Right renal pelvis (tissue), 4 donors: ENCODE measurements around the gene ECI2. TPM values are rescaled to one million over a fixed set of nuclear protein-coding genes. Genes with fewer than 3 reads are reported as not detected.

ENCODE experiments used
- DNase-seq, 4 donors: peaks; one replicate each; pipeline ENCODE4 v3.0.0-alpha.2; 2013; ENCODE audit warnings: low read depth in 4 of 4, low spot score in 3 of 4, missing footprints in 1 of 4
- polyA plus RNA-seq, 4 donors: library from polyadenylated mRNA; unstranded; fragments of 120-200 nt; gene quantifications; one replicate each; pipeline ENCODE4 v1.2.1, GENCODE V29; 2013; ENCODE audit not compliant: insufficient read length in 4 of 4

Gene ECI2, protein sequence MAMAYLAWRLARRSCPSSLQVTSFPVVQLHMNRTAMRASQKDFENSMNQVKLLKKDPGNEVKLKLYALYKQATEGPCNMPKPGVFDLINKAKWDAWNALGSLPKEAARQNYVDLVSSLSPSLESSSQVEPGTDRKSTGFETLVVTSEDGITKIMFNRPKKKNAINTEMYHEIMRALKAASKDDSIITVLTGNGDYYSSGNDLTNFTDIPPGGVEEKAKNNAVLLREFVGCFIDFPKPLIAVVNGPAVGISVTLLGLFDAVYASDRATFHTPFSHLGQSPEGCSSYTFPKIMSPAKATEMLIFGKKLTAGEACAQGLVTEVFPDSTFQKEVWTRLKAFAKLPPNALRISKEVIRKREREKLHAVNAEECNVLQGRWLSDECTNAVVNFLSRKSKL
- 100 to 1,000 TPM in 3 of 4 donors, 10 to 100 TPM in 1; 94.0 to 119 (median 103) TPM for polyA plus RNA-seq

DNA sequence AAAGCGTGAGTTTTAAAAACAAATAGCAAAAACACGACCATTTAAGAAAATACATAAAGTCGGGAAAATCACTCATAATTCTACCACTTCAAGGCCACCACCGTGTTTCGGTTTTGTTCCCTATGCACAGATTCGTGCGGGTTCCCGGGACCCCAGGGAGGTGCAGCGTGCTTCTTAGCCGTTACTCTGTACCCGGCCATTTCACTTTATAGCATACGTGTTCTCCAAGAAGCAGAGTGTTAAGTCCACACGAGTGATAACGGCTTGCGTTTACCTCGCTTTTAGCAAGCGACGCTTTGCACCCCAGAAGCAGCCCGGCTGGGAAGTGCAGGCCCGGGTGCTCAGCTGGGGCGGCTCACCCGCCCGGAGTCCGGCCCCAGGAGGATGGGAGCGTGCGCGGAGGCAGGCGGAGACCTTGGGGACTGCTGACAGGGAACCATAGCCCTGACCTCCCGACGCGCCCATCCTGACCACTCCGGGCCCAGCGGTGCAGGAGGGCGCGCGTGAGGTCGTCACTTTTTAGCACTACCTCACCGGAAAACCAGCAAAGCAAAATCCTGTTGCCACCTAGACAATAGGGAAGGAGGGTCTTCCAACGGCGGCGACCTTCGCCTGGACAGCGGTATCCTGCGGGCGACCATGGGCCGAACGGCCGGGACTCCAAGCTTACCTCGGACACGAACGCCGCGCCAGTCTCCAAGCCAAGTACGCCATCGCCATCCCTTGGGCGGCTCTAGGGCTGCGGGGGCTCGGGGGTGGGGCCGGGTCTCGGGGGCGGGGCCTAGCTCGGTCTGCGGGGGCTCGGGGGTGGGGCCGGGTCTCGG, at the start of gene ECI2:
TSS of gene ECI2 (minus strand) at position 735 of the 824 bp plus-strand sequence. CDS start at position 720, 15 bp downstream.
- peak in 3 of 4 donors; percentile 44 to 71 (median 50) for DNase-seq

GRCh38 chr6:4180652-4181255, 45.4 kb upstream of the ECI2 start:
- peak in 3 of 4 donors; percentile 4 to 19 (median 12) for DNase-seq

- no peak for DNase-seq
Observed at GRCh38 chr6:4179960-4180651, 44.7 kb upstream of the ECI2 start.

DNA sequence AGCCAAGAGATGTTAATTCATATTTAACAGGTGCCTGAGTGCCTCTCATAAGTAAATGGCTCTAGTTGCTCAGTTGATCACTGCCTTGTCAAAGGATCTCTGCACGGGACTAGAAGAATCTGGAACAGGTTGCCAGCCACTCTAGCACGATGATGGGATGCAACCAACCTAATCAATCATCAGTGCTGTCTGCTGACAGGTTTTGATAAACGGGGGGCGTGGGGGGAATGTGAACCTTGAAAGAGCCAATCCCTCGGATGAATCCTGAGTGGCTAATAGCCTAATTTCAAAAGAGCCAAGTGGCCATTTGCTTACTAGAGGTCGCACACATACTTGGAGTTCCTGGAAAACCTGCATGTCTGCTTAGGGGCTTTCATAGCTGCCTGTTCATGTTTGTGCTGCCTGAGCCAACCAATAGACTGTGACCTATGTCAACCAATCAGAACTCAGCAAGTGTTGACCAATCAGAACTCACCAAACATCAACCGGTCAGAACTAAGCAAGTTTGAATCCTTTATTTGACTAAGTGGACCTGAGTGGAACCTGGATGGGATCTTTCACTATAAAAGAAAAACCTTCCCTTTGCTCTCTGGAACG, 43.5 kb upstream of the ECI2 start:
- DNase-seq: no peak

- no peak for DNase-seq
Observed at GRCh38 chr6:4176907-4177306, 41.5 kb upstream of the ECI2 start.

- no peak for DNase-seq
Observed at GRCh38 chr6:4174042-4174441, 38.7 kb upstream of the ECI2 start.

DNA sequence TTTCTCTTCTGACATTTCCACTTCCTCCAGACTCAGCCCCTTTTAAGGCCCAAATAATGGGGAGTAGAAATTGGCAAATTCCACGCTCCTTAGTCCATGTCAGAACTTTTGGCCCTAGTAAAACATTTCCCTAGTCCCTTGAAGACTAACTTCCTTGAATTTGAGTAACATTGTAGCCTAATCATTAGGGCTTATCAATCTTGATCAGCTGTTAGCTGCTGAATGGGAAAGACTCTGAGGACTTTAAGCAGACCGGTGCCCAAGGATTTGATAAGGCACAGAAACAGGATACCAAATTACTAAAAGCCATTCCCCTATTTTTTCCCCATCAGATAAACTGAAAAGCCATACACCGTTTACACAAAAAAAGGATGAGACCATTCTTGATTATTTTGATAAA, 37.0 kb upstream of the ECI2 start:
- no peak for DNase-seq

- DNase-seq: no peak
Observed at GRCh38 chr6:4170297-4170696, 34.9 kb upstream of the ECI2 start.

DNA sequence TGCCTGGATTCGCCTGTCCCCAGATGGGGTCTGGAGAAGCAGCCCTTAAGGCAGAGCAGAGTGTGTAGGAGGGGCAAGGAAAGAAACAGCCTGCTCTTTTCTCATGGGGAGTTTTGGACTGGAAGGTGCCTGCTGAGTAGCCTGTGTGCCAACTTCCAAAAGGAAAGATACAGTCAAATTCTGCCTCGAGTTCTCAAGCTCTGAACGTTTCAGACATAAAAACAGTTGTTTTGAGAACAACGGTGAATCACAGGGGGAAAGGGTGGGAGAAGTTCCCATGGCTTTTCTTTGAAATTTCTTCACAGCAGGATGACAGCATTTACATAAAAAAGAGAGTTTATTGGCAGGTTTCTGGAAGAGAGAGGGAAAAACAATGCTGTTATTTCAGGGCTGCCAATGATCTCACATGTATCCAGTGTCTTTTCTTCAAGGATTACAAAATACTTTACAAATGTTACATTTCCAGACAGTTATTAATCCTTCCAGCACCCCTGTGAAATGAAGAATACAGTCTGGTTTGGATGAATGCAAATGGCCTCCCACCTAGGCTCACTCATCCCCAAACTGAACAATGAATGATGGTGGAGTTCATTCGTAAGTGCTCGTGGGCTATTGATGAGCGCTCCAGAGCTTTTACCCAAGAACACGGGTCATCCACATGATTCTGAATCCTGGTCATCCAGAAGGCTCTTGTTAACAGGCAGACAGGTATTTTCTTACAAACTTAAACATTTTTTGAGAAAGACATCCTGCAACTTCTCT, 33.8 kb upstream of the ECI2 start:
- no peak for DNase-seq

DNA sequence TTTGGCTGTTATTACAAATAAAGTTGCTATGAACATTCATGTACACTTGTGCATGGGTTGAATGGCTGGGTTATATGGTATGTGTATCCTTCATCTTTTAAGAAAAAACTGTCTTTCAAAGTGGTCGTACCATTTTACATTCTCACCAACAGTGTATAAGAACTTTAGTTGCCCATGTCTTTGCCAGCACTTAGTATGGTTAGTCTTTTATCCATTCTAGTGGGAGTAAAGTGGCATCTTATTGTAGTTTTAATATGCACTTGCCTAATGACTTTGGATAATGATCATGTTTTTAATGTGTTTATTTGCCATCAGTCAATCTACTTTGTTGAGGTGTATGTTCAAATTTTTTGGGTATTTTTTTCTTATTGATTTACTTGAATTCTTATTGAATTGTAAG, 32.5 kb upstream of the ECI2 start:
- DNase-seq: no peak

DNA sequence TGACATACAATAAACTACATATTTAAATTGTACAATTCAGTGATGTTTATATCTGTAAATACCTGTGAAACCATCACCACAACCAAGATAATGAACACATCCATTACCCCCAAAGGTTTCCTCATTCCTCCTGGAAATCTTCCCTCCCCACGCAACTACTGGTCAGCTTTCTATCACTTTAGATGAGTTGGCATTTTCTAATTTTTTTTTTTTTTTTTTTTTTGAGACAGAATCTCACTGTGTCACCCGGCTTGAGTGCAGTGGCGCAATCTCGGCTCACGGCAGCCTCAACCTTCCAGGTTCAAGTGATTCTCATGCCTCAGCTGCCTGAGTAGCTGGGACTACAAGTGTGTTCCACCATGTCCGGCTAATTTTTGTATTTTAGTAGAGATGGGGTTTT, 31.7 kb upstream of the ECI2 start:
- no peak for DNase-seq

GRCh38 chr6:4164456-4164855, 29.1 kb upstream of the ECI2 start:
- no peak for DNase-seq

DNA sequence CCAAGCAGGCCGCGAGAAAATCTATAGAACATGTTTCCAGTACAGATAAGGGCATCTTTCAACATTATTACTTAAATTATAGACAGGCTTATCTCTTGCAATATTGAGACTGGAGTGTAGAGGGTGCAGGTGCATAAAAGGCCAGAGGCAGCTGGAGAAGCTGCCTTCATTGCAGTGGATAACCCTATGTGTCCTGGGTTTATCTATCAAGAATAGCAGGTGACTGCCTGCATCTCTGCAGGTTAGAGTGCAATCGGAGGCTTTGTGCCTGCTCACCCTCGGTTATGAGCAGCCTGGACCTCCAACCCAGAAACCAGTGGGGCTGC, 28.7 kb upstream of the ECI2 start:
- DNase-seq: no peak

GRCh38 chr6:4163408-4164116, 28.2 kb upstream of the ECI2 start:
- DNase-seq: no peak

DNA sequence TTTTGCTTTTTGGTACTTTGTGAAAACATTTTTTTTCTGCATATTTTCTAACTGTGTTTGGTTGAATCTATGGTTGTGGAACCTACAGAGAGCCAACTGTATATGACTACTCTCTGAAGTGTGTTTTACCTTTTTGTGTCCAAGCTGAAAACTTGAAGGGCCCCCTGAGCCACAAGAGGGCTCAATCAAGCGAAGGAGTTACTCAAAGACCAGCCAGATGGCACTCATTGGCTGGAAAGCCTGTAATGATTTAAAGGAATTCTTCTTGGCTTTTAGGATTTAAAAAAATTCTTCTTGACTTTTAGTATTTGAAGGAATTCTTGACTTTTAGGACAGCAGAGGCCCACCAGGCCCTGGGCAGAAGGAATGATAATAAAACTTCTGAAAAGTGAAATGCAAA, 27.0 kb upstream of the ECI2 start:
- no peak for DNase-seq

DNA sequence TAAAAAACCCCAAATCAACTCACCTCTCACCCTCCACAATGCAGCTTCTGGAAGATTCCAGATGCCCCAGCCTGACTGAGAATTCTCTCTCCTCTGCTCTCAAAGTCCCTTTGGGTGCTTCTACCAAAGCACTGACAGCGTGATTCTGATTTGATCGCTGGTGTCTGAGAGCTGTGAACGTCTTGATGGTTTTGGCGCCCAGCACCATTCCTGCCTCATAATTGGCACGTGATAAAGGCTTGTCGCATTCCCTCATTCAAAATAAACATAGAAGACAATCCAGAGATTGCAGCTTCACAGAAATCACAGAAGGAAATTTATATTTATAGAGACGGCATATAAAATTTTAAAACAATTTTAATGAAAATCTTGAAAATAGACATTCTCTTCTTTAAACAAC, 24.1 kb upstream of the ECI2 start:
- no peak for DNase-seq

DNA sequence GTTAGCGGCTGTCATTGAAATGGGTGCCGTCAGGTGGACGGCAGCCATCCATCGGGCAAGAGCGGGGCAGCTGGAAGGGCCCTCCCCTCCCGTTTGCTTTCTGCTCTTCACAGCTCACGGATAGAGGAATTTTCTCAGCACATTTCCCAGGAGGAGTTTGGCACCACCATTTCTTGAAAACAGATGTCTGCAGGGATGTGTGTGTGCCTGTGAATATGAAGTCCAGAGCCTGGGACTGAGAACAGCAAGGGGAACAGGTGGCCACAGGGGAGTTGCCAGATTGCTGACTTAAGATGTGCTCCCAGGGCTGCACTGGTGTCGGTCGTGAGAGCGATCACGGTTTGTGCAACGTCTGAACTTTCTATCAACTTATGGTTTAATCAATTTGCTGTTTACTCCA, 22.1 kb upstream of the ECI2 start:
- no peak for DNase-seq

DNA sequence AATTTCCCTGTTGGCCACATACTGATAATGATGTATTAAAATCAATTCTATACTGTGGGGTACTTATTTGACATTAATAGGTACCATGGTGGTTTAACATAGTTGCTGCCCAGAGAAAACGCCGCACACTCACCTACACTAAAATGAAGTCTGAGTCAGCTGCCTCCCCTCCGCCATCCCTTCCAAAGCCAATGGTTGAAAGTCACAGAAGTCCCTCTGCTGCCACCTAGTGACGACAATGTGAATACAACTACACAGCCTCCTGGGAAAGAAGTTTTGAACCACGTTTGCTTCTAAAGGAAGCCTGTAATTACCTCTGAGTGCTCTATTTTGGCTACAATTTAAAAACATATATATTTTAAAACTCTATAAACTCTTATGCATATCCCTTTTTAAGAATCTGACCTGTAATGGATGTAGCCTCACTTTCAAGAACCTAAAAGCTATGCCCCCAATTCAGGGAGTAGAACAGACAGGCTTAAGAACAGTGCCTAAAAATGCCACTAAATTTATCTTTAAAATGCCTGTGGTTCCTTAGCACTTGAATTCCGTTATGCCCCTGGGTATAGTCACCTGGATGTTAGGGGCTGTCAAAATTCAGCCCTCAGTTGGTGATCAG, 20.6 kb upstream of the ECI2 start:
- DNase-seq: peak; percentile 78 to 84 (median 79)
